HCT116 (cell line): Measurements from ENCODE around the gene ZFP36L2. TPM values are rescaled to one million over a fixed set of nuclear protein-coding genes. Genes with fewer than 3 reads are reported as not detected.

ENCODE experiments used
- ATAC-seq: fragments of 200-7000 bp; cut with Tn5 transposase; 2 replicates; pipeline ENCODE4 v1.9.1; 2020; ENCODE audit warnings: mild to moderate bottlenecking, moderate library complexity
- BruUV-seq: library from RNA; stranded (reverse); fragments of 400-500 nt; replicated peaks from 2 replicates; lab custom pipeline; 2021; lab: Mats Ljungman, UMichigan
- CTCF ChIA-PET: fragments of 300-600 bp; sonication (Branson Sonifier 250); formaldehyde crosslinking; loops from one replicate; lab custom pipeline; 2021; ENCODE audit warnings: antibody characterized with exemption; lab: Charles Lee
- POLR2A ChIA-PET: fragments of 300-600, 350-600 bp; sonication (Branson Sonifier 250); formaldehyde crosslinking; loops from one replicate; lab custom pipeline; 2021; ENCODE audit warnings: antibody characterized with exemption; lab: Charles Lee
- RAD21 ChIA-PET, 2 experiments: fragments of 300-600 bp; sonication (Branson Sonifier 250); formaldehyde crosslinking; loops; one replicate each; lab custom pipeline; 2023; ENCODE audit warnings: low total read pairs in 2 of 2; ENCODE audit not compliant: uncharacterized antibody in 2 of 2, unreplicated experiment in 2 of 2, low non-redundant PET in 1 of 2; lab: Charles Lee
- DNase-seq: peaks from one replicate; pipeline ENCODE4 v3.0.0-alpha.2; 2010; ENCODE audit warnings: low read depth, low spot score
- H2AFZ ChIP-seq: fragments of 200-600 bp; shearing (Covaris generic), sonication (generic); 2 replicates; pipeline ENCODE4 v1.6.1; 2017; ENCODE audit warnings: low read depth, mixed run types, mixed read lengths, antibody characterized with exemption, low read length; ENCODE audit not compliant: poor library complexity, severe bottlenecking
- H3K27ac ChIP-seq: 2 replicates; pipeline ENCODE4 v1.5.1; 2012; ENCODE audit warnings: low read depth, low read length
- H3K27me3 ChIP-seq: fragments of 200-600 bp; sonication (generic); 2 replicates; pipeline ENCODE4 v1.6.1; 2016; ENCODE audit warnings: mixed run types, low read length, mixed read lengths; ENCODE audit not compliant: insufficient read depth
- H3K36me3 ChIP-seq, 2 experiments: fragments of 200-500 bp in 1 of 2; fragments of 200-600 bp in 1 of 2; sonication (Bioruptor generic) in 1 of 2; sonication (generic) in 1 of 2; 2 replicates each; pipeline versions ENCODE4 v1.5.1 to v1.6.1; 2014 to 2016; ENCODE audit warnings: low read length in 2 of 2, inconsistent platforms in 1 of 2, mixed read lengths in 1 of 2, mixed run types in 1 of 2; ENCODE audit not compliant: insufficient read depth in 2 of 2, control insufficient read depth in 1 of 2
- H3K4me1 ChIP-seq, 2 experiments: fragments of 200-600 bp in 1 of 2; sonication (generic) in 1 of 2; 2 replicates each; pipeline versions ENCODE4 v1.5.1 to v1.6.1; 2012 to 2017; ENCODE audit warnings: low read length in 2 of 2, inconsistent platforms in 1 of 2, mild to moderate bottlenecking in 1 of 2, mixed read lengths in 1 of 2, mixed run types in 1 of 2, moderate library complexity in 1 of 2; ENCODE audit not compliant: insufficient read depth in 2 of 2, control insufficient read depth in 1 of 2
- H3K4me2 ChIP-seq: fragments of 200-600 bp; sonication (generic); 2 replicates; pipeline ENCODE4 v1.6.1; 2017; ENCODE audit warnings: mixed run types, low read length, mixed read lengths
- H3K4me3 ChIP-seq, 2 experiments: fragments of 200-600 bp in 1 of 2; sonication (generic) in 1 of 2; replicated peaks in 1 of 2; 2 replicates each; pipeline ENCODE4 v1.5.1; 2011 to 2016; ENCODE audit warnings: low read length in 2 of 2, control low read depth in 1 of 2, low read depth in 1 of 2, mild to moderate bottlenecking in 1 of 2, mixed read lengths in 1 of 2, mixed run types in 1 of 2
- H3K79me2 ChIP-seq: fragments of 200-600 bp; sonication (generic); 2 replicates; pipeline ENCODE4 v1.6.1; 2017; ENCODE audit warnings: mild to moderate bottlenecking, mixed run types, low read length, moderate library complexity, mixed read lengths; ENCODE audit not compliant: insufficient read depth
- H3K9ac ChIP-seq: fragments of 200-600 bp; sonication (generic); 2 replicates; pipeline ENCODE4 v1.6.1; 2016; ENCODE audit warnings: low read length, mixed read lengths
- H3K9me2 ChIP-seq: fragments of 200-600 bp; sonication (generic), shearing (Covaris generic); 2 replicates; pipeline ENCODE4 v1.6.1; 2017; ENCODE audit warnings: mixed run types, mild to moderate bottlenecking, moderate library complexity; ENCODE audit not compliant: insufficient read depth
- H3K9me3 ChIP-seq, 2 experiments: fragments of 200-500 bp in 1 of 2; fragments of 200-600 bp in 1 of 2; sonication (Bioruptor generic) in 1 of 2; sonication (generic) in 1 of 2; 2 replicates each; pipeline ENCODE4 v1.6.1; 2014 to 2017; ENCODE audit warnings: low read length in 2 of 2, mixed read lengths in 2 of 2, inconsistent platforms in 1 of 2, low read depth in 1 of 2, mild to moderate bottlenecking in 1 of 2, mixed run types in 1 of 2, moderate library complexity in 1 of 2; ENCODE audit not compliant: control insufficient read depth in 1 of 2, insufficient read depth in 1 of 2
- H4K20me1 ChIP-seq: fragments of 200-600 bp; sonication (generic), shearing (Covaris generic); 2 replicates; pipeline ENCODE4 v1.6.1; 2017; ENCODE audit warnings: mixed run types, mild to moderate bottlenecking, moderate library complexity; ENCODE audit not compliant: insufficient read depth
- CBX3 ChIP-seq: IDR thresholded peaks from 2 replicates; pipeline ENCODE4 v1.6.1; 2012; ENCODE audit warnings: low read depth
- CEBPB ChIP-seq: IDR thresholded peaks from 2 replicates; pipeline ENCODE4 v1.6.1; 2012; ENCODE audit warnings: low read depth
- EGR1 ChIP-seq: IDR thresholded peaks from 2 replicates; pipeline ENCODE4 v1.6.1; 2012; ENCODE audit warnings: low read depth
- FOSL1 ChIP-seq: IDR thresholded peaks from 2 replicates; pipeline ENCODE4 v1.6.1; 2012; ENCODE audit warnings: low read depth
- JUND ChIP-seq: IDR thresholded peaks from 2 replicates; pipeline ENCODE4 v1.6.1; 2012
- RAD21 ChIP-seq: IDR thresholded peaks from 2 replicates; pipeline ENCODE4 v1.6.1; 2012; ENCODE audit warnings: low read depth, mild to moderate bottlenecking
- SIN3A ChIP-seq: IDR thresholded peaks from 2 replicates; pipeline ENCODE4 v1.6.1; 2012; ENCODE audit warnings: low read depth
- SRF ChIP-seq: IDR thresholded peaks from 2 replicates; pipeline ENCODE4 v1.6.1; 2012; ENCODE audit warnings: low read depth
- TCF7L2 ChIP-seq: IDR thresholded peaks from 2 replicates; pipeline ENCODE4 v1.7.0; 2011; ENCODE audit warnings: borderline replicate concordance, inconsistent platforms; ENCODE audit not compliant: insufficient read depth, insufficient read length; ENCODE audit errors: extremely low read depth
- ZBTB33 ChIP-seq: IDR thresholded peaks from 2 replicates; pipeline ENCODE4 v1.6.1; 2011; ENCODE audit warnings: mild to moderate bottlenecking, low read length, moderate library complexity; ENCODE audit not compliant: insufficient replicate concordance; ENCODE audit errors: extremely low read depth
- intact Hi-C: fragments of 100-400 bp; cut with micrococcal nuclease; formaldehyde crosslinking; loops from 2 replicates; pipeline ENCODE4 v1.10.0; 2022
- total RNA-seq: library from RNA; stranded (reverse); gene quantifications from one replicate; pipeline ENCODE4 v1.2.1, GENCODE V29; 2021; ENCODE audit not compliant: unreplicated experiment
- TF ChIP-seq, protein P1 (sequence below): IDR thresholded peaks from 2 replicates; pipeline ENCODE4 v1.6.1; 2012
- TF ChIP-seq, protein P2 (sequence below), 3 experiments: fragments of 200-600 bp in 1 of 3; sonication (generic) in 1 of 3; IDR thresholded peaks in 2 of 3; conservative IDR thresholded peaks in 1 of 3; 2 replicates each; pipeline ENCODE4 v1.5.1; 2012 to 2017; ENCODE audit warnings: low read depth in 2 of 3, low read length in 2 of 3, antibody characterized with exemption in 1 of 3, borderline replicate concordance in 1 of 3, control low read depth in 1 of 3, mild to moderate bottlenecking in 1 of 3, mixed read lengths in 1 of 3, mixed run types in 1 of 3, moderate library complexity in 1 of 3; ENCODE audit not compliant: insufficient read depth in 1 of 3

ZFP36L2 gene
- total RNA-seq, 1 experiment from 2014 or later: 30.3 TPM

GRCh38 chr2:43209204-43209717, 17.1 kb downstream of the ZFP36L2 start:
- Histone ChIP-seq H3K27me3 (no peaks in the 10 kb centered on the region), H3K9me3 (no peaks in the 10 kb centered on the region), H3K4me3 (no peak overlapping the region), H4K20me1 (no peaks in the 10 kb centered on the region), H3K36me3 (no peaks in the 10 kb centered on the region), H2AFZ (no peak overlapping the region), H3K4me1 (peaks cover 4 to 24% of the 10 kb centered on the region in 2 experiments; a peak in 3 of 4 replicates), H3K27ac (no peak overlapping the region; the same call in 1 of the 2 replicates), H3K9ac (no peak overlapping the region), H3K9me2 (no peaks in the 10 kb centered on the region), H3K4me2 (peak overlapping the region; percentile 23; the same call in 1 of the 2 replicates), H3K79me2 (no peaks in the 10 kb centered on the region)
- intact Hi-C loops: no loop called here
- no peak for TF ChIP-seq RAD21
- no peak for TF ChIP-seq TCF7L2
- no peak for TF ChIP-seq FOSL1
- TF ChIP-seq, protein P1, sequence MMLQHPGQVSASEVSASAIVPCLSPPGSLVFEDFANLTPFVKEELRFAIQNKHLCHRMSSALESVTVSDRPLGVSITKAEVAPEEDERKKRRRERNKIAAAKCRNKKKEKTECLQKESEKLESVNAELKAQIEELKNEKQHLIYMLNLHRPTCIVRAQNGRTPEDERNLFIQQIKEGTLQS: no peak
- TF ChIP-seq, protein P2, sequence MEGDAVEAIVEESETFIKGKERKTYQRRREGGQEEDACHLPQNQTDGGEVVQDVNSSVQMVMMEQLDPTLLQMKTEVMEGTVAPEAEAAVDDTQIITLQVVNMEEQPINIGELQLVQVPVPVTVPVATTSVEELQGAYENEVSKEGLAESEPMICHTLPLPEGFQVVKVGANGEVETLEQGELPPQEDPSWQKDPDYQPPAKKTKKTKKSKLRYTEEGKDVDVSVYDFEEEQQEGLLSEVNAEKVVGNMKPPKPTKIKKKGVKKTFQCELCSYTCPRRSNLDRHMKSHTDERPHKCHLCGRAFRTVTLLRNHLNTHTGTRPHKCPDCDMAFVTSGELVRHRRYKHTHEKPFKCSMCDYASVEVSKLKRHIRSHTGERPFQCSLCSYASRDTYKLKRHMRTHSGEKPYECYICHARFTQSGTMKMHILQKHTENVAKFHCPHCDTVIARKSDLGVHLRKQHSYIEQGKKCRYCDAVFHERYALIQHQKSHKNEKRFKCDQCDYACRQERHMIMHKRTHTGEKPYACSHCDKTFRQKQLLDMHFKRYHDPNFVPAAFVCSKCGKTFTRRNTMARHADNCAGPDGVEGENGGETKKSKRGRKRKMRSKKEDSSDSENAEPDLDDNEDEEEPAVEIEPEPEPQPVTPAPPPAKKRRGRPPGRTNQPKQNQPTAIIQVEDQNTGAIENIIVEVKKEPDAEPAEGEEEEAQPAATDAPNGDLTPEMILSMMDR (IDR thresholded peaks at IDR 0.05 in 2 of 3, conservative IDR thresholded peaks at IDR 0.05 in 1 of 3; ENCODE audit: borderline replicate concordance in 1 of 3, insufficient read depth in 1 of 3, low read depth in 2 of 3, low read length in 2 of 3): no peak
- TF ChIP-seq CBX3: no peak
- no peak for TF ChIP-seq ZBTB33
- TF ChIP-seq EGR1: no peak
- TF ChIP-seq SRF: no peak
- no peak for TF ChIP-seq CEBPB
- TF ChIP-seq SIN3A: no peak
- no peak for TF ChIP-seq JUND
- BruUV-seq: no TSS peak
- RAD21 ChIA-PET: no interaction called here
- DNase-seq: no peak
- CTCF ChIA-PET: no interaction called here
- POLR2A ChIA-PET: no interaction called here
- ATAC-seq: no peak
